Chondrocyte (in vitro differentiated cells): ENCODE data around the gene TBC1D32. TPM values are rescaled to one million over a fixed set of nuclear protein-coding genes. Genes with fewer than 3 reads are reported as not detected.

Source experiments
- DNase-seq: peaks from one replicate; pipeline ENCODE4 v3.0.0; 2021; ENCODE audit warnings: mixed read lengths, low spot score
- H3K27ac Mint-ChIP-seq: one replicate; pipeline ENCODE4 v1.8.0; 2021; ENCODE audit warnings: mild to moderate bottlenecking, moderate library complexity, mixed read lengths; ENCODE audit not compliant: unreplicated experiment
- H3K27me3 Mint-ChIP-seq: 2 replicates; pipeline ENCODE4 v1.8.0; 2021; ENCODE audit warnings: low read depth, mixed read lengths
- H3K36me3 Mint-ChIP-seq: 2 replicates; pipeline ENCODE4 v1.8.0; 2021; ENCODE audit warnings: low read depth, mixed read lengths
- H3K4me1 Mint-ChIP-seq: 2 replicates; pipeline ENCODE4 v1.8.0; 2021; ENCODE audit warnings: low read depth, mild to moderate bottlenecking, mixed read lengths
- H3K4me3 Mint-ChIP-seq: one replicate; pipeline ENCODE4 v1.8.0; 2021; ENCODE audit warnings: mild to moderate bottlenecking, moderate library complexity, mixed read lengths; ENCODE audit not compliant: unreplicated experiment
- H3K9me3 Mint-ChIP-seq: 2 replicates; pipeline ENCODE4 v1.8.0; 2021; ENCODE audit warnings: low read depth, mixed read lengths
- CTCF ChIP-seq: fragments of 200-600 bp; sonication (generic); IDR thresholded peaks from 2 replicates; pipeline ENCODE4 v1.5.0; 2021; ENCODE audit warnings: antibody characterized with exemption, mild to moderate bottlenecking, moderate library complexity
- total RNA-seq: library from RNA; stranded (reverse); gene quantifications from 3 replicates; pipeline ENCODE4 v1.2.1, GENCODE V29; 2021

Gene TBC1D32
- total RNA-seq, 1 donor from 2014 or later = 8.9 TPM

GRCh38 chr6:121365536-121366521 is 31.5 kb upstream of the TBC1D32 start:
- peaks cover 28% of the 10 kb centered on the region for H3K27me3 Mint-ChIP-seq
- no peak for DNase-seq
- no peaks in the 10 kb centered on the region for H3K9me3 Mint-ChIP-seq
- no peak overlapping the region for H3K4me3 Mint-ChIP-seq
- H3K4me1 Mint-ChIP-seq = no peaks in the 10 kb centered on the region
- no peak for TF ChIP-seq CTCF
- H3K36me3 Mint-ChIP-seq = no peaks in the 10 kb centered on the region
- no peak overlapping the region for H3K27ac Mint-ChIP-seq

GRCh38 chr6:121356575-121356974 is 22.3 kb upstream of the TBC1D32 start:
- Mint-ChIP-seq H3K4me1 (peaks cover 4% of the 10 kb centered on the region), H3K27ac (no peak overlapping the region), H3K27me3 (peaks cover 24% of the 10 kb centered on the region), H3K9me3 (no peaks in the 10 kb centered on the region), H3K36me3 (no peaks in the 10 kb centered on the region), H3K4me3 (no peak overlapping the region)
- peak; percentile 48 for TF ChIP-seq CTCF
- no peak for DNase-seq

- peak; percentile 72 for TF ChIP-seq CTCF
- no peak overlapping the region for H3K4me3 Mint-ChIP-seq
- H3K4me1 Mint-ChIP-seq = peaks cover 4% of the 10 kb centered on the region
- no peak for DNase-seq
- no peaks in the 10 kb centered on the region for H3K9me3 Mint-ChIP-seq
- H3K36me3 Mint-ChIP-seq = no peaks in the 10 kb centered on the region
- H3K27ac Mint-ChIP-seq = no peak overlapping the region
- peaks cover 20% of the 10 kb centered on the region for H3K27me3 Mint-ChIP-seq
These were observed 20.5 kb upstream of the TBC1D32 start for GRCh38 chr6:121354764-121355163.

GRCh38 chr6:121352941-121353340 is 18.7 kb upstream of the TBC1D32 start:
- Mint-ChIP-seq H3K4me3 (no peak overlapping the region), H3K36me3 (no peaks in the 10 kb centered on the region), H3K27ac (no peak overlapping the region), H3K4me1 (peaks cover 4% of the 10 kb centered on the region), H3K27me3 (peaks cover 14% of the 10 kb centered on the region), H3K9me3 (no peaks in the 10 kb centered on the region)
- no peak for DNase-seq
- no peak for TF ChIP-seq CTCF

- no peak for DNase-seq
- peaks cover 4% of the 10 kb centered on the region for H3K4me1 Mint-ChIP-seq
- no peak overlapping the region for H3K27ac Mint-ChIP-seq
- H3K9me3 Mint-ChIP-seq = no peaks in the 10 kb centered on the region
- no peak overlapping the region for H3K4me3 Mint-ChIP-seq
- peaks cover 9% of the 10 kb centered on the region for H3K27me3 Mint-ChIP-seq
- no peak for TF ChIP-seq CTCF
- H3K36me3 Mint-ChIP-seq = no peaks in the 10 kb centered on the region
These were observed 17.6 kb upstream of the TBC1D32 start for GRCh38 chr6:121351916-121352315.
